HPDE6-E6E7 (cell line): ENCODE results near the gene BRME1.

Experiments used
- DNase-seq: peaks from one replicate; pipeline ENCODE4 v3.0.0; 2011; ENCODE audit warnings: missing footprints; ENCODE audit errors: extremely low spot score

BRME1 gene

DNA sequence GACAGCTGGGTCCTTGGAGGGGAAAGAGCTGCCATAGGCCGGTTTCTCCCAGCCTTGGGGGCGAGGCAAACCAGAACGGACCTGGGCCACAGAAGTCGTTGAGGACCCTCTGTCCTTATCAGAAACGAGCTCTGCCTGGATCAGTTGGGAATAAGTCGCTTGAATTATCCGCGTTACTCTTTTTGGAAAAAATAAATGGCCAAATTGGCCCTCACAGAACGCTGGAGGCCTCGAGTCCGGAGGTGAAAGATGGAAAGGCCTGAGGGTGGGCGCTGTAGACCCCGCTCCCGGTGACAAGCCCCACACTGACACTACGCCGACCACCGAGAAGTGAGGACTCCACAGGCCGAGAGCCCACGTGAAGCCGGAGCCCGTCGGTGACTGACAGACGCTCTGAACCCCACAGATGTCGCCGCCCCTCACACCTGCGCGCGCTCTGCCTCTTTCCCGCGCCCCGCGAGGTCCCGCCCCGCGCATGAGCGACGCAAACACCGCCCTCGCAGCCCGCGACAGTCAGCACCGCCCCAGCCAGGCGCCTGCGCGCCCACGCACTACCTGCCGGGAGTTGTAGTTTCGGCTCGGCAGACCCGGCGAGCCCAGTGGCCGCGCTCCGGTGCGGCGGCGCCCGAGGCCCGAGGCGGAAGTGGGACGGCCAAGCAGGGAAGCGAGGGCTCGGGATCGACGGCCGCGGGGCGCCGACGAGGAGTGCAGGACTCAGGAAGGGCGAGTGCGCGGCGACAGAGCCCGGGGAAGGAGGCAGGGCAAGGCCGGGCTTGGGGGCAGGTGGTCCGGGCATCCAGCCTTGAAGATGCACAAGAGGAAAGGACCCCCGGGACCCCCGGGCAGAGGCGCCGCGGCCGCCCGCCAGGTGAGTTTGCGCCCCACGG, at the start of gene BRME1, which contains the start of gene CC2D1A:
Gene BRME1 (minus strand): TSS at position 484 of the 887 bp plus-strand sequence. CDS start 1,225 bp downstream, outside the sequence.
Gene CC2D1A (plus strand): TSS at position 568 of the 887 bp plus-strand sequence. CDS start 241 bp downstream, at position 809.
- DNase-seq: peak; percentile 96

DNA sequence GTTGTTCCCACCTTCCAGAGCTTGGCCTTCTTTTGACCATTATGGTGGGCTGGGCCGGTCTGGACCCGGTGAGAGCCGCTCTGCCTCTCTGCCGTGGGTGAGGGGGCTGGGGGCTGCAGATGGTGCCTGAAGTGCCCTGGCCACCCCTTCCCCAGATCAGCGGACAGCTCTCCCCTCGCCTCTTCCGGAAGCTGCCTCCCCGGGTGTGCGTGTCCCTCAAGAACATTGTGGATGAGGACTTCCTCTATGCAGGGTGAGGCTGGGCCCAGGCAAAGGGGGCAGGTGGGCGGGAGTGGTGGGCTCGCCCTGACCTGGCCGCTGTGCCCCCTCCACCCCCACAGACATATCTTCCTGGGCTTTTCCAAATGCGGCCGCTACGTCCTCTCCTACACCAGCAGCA, 48.3 kb upstream of the BRME1 start:
- no peak for DNase-seq

DNA sequence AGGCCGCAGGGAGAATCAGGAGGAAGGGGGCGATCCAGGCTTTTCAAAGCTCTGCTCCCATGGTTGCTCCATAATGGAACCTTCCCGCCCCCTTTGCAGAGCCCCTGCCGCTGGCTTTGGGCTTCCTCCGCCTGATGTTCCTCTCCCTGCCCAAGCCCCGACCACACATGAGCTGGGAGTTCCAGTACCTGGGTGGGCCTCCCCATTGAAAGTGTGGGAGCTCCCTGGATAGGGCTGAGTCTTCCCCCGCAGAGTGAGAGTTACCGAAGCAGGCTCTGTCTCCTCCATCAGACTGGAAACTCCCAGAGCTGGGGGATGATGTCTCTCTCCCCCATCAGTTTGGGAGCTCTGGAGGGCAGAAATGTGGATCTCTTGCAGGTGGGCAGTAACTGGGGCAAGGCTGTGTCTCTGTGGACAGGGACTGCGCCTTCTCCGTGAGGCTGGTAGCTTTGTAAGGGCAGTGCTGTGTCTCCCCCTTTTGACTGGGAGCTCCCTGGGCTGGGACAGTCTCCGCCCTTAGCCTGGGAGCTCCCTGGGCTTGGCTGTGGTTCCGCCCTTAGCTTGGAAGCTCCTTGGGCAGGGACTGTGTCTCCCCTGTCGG, 47.1 kb upstream of the BRME1 start:
- peak; percentile 72 for DNase-seq

DNA sequence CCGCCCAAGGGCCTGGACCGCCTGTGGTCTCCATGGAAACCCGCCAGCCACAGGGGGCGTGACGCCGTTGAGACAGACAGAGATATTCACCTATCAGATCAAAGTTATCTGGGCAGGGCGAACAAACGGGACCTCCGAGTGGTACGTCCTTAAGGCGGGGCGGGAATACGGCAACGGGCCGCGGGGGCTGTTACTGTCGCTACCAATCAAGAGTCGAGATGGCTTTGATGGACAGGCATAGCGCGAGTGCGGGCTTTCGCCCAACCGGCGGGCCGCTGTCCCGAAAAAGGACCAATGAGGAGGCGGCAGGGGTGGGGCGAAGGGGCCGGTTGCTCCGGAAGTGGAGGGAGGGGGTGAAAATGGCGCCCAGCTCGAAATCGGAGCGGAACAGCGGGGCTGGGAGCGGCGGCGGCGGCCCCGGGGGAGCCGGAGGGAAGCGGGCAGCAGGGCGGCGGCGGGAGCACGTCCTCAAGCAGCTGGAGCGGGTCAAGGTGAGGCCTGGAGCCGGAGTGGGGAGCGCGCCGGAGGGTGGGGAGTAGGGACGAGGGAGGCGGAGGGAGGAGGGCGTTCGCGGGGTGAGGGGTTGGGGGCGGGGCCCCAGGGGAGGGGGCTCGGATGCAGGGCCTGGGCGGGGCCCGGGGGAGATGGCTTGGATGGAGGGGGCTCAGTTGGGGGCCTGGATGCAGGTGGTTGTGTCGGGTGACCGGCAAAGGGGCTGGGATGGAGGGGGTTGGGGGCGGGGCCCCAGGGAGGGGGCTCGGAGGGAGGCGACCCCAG, 46.4 kb upstream of the BRME1 start, which contains the start of gene DCAF15:
Gene DCAF15 (plus strand): TSS at position 356 of the 777 bp plus-strand sequence. CDS start 4 bp downstream, at position 360.
- peak; percentile 100 for DNase-seq

DNA sequence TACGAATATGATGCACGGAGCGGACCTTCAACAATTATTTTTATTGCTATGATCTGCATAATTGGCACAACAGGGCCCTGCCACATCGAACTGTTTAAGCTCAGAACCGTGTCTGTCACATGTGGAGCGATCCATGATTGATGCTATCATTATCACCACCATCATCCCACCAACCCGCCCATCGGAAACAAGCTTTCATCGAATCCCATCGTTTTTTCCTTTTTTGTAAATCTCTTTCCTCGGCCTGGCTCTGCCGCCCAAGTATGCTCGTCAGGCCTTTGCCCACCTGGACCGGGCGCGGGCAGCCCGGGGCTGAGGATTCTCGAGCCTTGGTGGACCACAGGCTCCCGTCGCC, 45.9 kb upstream of the BRME1 start:
- DNase-seq: no peak

DNA sequence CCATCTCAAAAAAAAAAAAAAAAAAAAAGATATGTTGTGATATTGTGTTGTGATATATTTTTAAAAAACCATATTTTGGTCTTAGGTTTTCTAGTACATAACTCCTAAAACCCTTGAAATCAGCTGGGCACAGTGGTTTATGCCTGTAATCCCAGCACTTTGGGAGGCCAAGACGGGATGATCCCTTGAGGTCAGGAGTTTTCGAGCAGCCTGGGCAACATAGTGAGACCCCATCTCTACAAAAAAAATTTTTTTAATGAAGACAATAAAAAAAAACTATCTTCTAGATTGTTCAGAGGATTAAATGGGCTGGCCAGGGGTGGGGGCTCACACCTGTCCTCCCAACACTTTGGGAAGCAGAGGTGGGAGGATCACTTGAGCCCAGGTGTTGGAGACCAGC, 45.1 kb upstream of the BRME1 start:
- no peak for DNase-seq

DNA sequence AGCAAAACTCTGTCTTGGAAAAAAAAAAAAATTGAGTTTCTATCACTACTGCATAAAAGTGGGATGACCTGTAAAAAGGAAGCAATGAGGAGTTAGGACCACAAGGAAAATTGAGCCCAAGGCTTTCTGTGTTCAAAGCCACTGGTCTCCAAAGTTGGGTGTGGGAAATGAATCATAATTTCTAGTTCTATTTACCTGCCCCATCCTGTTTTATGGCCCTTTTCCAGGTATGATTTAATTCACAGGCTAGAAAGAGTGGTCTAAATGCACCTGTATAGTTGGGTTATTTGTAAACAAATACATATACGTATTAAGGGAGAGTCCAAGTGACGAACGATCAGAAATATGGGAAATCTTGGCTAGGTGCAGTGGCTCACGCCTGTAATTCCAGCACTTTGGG, 40.5 kb upstream of the BRME1 start:
- peak; percentile 55 for DNase-seq

DNA sequence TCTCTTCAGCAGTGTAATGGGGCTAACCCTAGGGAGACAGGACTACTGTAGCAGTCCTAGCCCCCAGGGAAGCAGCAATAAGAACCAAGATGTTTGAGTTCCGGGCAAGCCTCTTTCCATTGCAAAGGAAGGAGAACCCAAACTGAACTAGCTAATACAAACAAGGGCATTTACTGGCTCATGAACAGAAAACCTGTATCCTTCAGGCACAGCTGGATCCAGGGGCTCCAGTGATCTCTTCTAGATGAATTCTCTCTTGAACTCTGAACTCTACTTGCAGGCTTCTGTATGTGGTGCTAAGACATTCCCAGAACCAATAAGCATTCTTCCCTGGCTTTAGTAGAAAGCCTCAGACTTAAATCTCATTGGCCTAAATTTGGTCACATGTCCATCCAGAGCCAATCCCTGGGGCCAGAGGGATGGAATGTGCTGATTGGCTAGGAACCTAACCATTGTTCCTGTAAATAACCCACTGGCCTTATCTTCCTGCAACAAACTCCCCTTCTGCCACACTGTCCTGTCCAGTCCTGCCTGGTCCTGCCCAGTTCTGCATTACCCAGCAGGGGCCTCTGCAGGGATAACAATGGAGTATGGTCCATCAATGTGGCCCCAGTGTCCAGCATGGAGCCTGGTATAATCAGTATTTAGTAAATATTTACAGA, 36.2 kb upstream of the BRME1 start:
- no peak for DNase-seq

DNA sequence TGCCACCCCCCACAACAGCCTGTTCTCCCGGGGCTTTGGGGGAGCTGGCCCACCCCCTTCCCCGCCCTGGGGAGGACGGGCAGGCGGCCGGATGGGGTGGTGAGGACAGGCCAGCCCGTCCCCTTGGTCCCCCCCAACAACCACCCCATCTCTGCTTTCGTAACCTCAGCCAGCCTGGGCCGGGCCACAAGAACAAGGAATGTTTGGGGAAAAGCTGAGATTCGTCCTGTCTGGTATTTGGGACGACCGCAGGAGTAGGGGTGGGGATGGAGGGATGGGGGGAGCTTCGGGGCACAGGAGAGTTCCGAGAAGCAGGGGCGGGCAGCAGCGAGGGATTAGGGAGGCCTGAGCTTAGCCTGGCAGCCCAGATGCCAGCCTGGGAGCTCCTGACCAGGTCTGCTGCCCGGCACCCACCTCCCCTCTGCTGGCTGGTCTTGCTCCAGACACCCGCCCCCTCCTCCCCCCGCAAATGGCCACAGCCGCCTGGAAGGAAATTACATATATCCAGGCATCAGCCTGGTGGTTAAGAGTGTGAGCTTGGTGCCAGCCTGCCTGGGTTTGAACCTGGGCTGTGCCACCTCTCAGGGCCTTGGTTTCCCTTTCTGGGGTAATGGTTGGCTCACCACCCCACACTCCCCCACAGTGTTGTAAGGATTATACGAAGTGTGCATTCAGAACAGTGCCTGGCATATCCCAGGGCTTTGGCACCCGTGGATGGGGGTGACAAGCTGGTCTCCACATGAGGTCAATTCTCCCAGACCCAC, 32.6 kb upstream of the BRME1 start, which contains the start of gene PODNL1:
Gene PODNL1 (minus strand): TSS at position 117 of the 764 bp plus-strand sequence. CDS start 236 bp downstream, outside the sequence.
- no peak for DNase-seq

DNA sequence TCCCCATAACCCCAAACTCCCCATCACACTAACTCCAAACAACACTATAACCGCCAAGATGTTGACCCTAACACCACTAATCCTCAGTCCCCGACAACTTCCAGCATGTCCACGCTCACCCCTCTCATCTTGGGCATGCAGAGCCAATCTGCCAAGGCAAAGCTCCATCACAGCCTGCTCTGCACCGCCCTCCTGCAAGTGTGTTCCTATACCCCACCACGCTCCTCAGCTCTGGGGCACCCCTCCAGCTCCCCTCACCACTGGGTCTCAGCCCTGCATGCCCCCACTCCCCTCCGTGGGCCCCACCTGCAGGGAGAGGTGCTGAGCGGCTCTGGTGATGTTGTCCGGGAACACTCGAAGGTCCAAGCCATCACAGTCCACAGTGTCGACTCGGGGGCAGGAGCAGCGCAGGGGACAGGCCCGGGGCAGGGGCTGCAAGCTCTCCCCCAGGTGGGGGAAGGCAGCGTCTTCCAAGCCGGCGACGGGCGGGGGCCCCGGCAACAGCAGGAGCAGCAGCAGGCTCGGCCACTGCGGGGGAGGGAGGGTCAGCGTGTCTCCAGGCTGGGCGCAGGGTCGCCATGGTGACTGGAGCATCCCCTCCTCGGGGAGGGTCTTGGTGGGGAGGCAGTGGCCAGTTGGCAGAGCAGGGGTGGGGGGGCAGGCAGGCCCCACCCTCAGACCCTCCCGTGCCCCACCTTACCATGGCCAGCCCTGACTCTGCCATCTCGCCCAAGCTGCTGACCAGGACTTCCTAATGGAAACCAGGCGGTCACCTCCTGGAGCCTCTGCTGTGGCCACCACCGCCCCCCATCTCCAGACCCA, 31.8 kb upstream of the BRME1 start:
- no peak for DNase-seq

DNA sequence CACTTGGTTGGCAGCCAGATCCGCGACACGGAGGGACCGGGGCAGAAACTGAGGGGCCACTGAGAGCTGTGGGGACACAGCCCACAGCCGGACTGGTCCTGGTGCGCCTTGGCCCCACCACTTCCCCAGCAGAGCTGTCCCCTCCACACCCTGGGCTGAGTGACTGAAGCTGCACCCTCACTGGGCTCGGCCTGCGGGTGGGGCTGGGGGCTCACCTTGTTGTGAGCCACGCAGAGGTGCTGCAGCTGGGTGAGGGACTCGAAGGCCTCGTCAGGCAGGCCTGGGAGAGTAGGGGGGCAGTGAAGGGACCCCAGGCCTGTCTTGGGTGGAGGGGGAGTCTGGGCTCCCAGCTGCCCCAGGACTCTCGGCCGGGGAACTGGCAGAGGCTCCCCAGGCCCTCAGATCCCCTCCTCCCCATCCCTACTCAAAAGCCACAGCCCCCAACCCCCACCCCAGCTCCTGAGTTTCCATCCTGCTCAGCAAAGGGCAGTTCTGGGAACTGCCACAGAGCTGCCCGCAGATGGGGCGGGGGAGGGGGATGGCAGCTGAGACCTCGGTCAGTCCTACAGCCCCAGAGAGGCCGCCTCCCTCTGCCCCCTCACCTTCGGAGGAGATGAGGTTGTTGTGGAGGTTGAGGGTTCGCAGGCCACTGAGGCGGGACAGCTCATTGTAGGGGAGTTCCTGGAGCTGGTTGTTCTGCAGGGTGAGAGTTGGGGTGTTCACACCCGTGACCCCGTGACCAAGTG, 30.0 kb upstream of the BRME1 start:
- no peak for DNase-seq

DNA sequence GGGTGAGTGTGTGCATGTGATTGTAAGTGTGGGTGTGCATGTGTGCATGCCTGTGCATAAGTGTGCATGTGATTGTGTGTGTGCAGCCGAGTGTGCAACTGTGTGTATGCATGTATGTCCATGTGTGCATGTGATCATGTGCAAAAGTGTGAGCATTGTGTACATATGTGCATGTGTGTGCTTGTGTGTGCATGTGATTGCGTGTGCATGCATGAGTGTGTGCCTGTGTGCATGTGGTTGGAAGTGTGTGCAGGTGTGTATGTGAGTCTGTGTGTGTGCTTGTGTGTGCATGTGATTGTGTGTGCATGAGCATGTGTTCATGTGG, 28.8 kb upstream of the BRME1 start:
- DNase-seq: no peak

DNA sequence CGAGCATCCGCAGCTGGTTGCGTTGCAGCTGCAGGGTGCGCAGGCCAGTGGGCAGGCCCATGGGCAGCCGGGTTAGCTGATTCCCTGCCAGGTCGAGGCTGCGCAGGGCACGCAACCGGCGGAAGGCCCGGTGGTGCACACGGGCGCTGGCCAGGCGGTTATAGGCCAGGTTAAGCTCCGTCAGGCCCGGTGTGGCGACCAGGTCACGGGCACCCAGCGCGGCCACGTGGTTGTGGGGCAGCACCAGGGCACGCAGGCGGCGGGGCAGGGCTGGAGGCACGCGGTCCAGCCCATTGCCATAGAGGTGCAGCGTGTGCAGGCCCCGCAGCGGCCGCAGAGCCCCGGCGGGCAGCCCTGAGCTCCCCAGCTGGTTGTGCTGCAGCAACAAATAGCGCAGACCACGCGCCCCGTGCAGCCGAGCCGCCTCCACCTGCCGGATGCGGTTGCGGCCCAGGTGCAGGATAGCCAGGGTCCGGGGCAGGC, 27.0 kb upstream of the BRME1 start:
- no peak for DNase-seq

DNA sequence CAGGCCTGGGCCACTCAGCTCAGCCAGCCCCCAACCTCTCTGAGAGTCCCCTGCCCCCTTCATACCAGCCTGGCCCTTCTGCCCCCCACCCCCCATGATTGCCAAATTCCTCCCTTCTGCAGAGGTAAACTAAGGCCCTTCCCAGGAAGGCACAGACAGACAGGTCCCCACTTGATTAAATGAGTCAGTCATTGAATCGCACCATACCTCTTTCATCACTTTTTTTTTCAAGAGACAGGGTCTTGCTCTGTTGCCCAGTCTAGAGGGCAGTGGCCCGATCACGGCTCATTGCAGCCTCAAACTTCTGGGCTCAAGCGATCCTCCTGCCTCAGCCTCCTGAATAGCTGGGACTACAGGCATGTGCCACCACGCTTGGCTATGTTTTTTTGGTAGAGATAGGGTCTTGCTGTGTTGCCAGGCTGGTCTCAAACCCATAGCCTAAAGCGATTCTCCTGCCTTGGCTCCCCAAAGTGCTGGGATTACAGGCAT, 26.3 kb upstream of the BRME1 start:
- DNase-seq: no peak

DNA sequence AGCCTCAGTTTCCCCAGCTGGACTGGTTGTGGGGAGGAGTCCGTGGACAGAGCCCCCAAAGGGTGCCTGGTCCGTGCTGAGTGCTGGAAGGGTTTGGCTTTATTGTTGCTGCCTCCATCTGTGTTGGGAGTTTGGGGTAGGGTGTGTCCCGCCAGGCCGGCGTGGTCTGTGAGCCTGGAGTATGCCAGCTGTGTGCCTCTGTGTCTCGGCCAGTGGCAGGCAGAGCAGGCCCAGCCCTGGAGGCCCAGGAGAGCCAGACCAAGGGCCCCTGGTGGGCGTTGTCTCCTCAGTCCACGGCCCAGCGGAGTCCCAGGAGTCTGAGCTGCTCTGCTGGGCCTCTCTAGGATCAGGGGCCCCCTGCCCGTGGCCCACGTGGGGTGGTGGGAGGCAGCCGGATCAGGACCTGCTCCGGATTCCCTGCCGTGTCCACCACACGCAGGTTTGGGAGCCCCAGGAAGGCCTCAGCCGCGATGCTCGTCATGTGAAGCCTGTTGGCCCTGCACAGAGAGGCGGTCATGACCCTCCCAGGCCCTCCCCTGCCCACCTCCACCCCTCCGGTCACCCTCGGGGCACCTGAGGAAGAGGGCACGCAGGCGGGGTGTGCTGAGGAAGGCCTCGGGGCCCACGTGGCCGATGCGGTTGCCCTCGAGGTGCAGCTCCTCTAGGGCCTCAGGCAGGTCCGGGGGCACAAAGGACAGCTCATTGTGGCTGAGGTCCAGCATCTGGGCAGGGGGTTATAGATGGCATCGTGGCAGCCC, 25.7 kb upstream of the BRME1 start:
- no peak for DNase-seq

DNA sequence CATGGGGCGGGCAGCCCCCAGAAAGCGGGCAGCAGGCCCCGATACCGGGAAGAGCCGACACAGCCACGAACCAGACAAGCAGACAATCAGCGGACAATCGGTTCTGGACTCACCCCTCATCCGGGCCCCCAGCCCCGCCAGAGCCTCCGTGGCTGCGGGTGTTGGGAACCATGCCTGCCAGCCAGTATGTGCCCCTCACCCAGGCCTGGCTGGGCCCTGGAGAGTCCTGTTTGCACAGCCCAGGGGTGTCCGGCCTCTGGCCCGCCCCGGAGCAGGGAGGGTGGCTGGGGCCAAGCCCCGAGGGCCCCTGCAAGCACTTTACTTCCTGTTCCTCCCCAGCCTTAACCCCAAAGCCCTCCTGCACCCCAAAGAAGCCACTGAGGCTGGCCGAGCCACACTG, 24.5 kb upstream of the BRME1 start:
- DNase-seq: no peak

DNA sequence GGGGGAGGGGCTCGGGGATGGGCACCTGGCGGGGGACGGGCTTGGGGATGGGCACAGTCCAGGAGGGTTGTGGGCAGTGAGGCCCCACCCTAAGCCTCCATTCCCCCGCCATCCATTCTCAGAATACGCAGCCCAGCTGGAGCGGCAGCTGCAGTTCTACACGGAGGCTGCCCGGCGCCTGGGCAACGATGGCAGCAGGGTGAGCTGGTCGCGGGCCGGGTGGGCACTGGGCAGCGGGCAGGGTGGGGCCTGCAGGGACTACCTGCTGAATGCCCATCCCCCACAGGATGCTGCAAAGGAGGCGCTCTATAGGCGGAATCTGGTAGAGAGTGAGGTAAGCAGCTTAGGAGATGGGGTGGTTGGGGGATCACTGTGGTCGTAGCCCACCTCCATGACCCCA, 24.0 kb upstream of the BRME1 start:
- no peak for DNase-seq

DNA sequence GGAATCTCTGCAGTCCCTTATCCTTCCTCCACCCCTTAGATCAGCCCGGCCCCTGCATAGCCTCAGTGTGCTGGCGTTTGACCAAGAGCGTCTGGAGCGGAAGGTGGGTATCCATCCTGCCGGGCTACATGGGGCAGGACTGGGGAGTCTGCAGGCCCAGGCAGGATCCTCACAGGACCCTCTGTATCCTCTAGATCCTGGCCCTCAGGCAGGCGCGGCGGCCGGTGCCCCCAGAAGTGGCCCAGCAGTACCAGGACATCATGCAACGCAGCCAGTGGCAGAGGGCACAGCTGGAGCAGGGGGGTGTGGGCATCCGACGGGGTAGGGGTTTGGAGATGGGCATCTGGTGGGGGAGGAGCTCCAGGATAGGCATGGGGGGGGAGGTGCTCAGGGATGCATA, 23.4 kb upstream of the BRME1 start:
- no peak for DNase-seq
